8988T (cell line): ENCODE results near the gene EPM2A.
A peak's percentile ranks its signal among the peaks of the same experiment; 100 is the strongest.

Experiments
- DNase-seq: peaks from one replicate; pipeline ENCODE4 v3.0.0; 2011

EPM2A gene

GRCh38 chr6:145668844-145669243 lies 66.5 kb downstream of the EPM2A start:
- no peak for DNase-seq

GRCh38 chr6:145660676-145661075 lies 74.6 kb downstream of the EPM2A start:
- no peak for DNase-seq

GRCh38 chr6:145656128-145656527 lies 79.2 kb downstream of the EPM2A start:
- DNase-seq, result no peak

- no peak for DNase-seq
Measured at GRCh38 chr6:145652572-145652971, 82.7 kb downstream of the EPM2A start.

- no peak for DNase-seq
Measured at GRCh38 chr6:145651988-145652387, 83.3 kb downstream of the EPM2A start.

GRCh38 chr6:145648149-145648548 lies 87.2 kb downstream of the EPM2A start:
- no peak for DNase-seq

- DNase-seq, result no peak
Measured at GRCh38 chr6:145647602-145648001, 87.7 kb downstream of the EPM2A start.

GRCh38 chr6:145643760-145644159 lies 91.6 kb downstream of the EPM2A start:
- DNase-seq, result no peak

- DNase-seq, result peak; percentile 37
Measured at GRCh38 chr6:145633981-145634627, 101.2 kb downstream of the EPM2A start.

- no peak for DNase-seq
Measured at GRCh38 chr6:145632971-145633370, 102.3 kb downstream of the EPM2A start.

GRCh38 chr6:145631374-145631773 lies 103.9 kb downstream of the EPM2A start:
- DNase-seq, result no peak

GRCh38 chr6:145630598-145630997 lies 104.7 kb downstream of the EPM2A start:
- DNase-seq, result no peak

GRCh38 chr6:145629478-145629877 lies 105.8 kb downstream of the EPM2A start:
- DNase-seq, result no peak

GRCh38 chr6:145627451-145627850 lies 107.9 kb downstream of the EPM2A start:
- DNase-seq, result no peak

GRCh38 chr6:145626857-145627256 lies 108.5 kb downstream of the EPM2A start:
- DNase-seq, result no peak

- DNase-seq, result no peak
Measured at GRCh38 chr6:145623231-145623630, 112.1 kb downstream of the EPM2A start.

GRCh38 chr6:145621776-145622175 lies 113.5 kb downstream of the EPM2A start:
- DNase-seq, result no peak

GRCh38 chr6:145620088-145620487 lies 115.2 kb downstream of the EPM2A start:
- no peak for DNase-seq

- DNase-seq, result no peak
Measured at GRCh38 chr6:145609521-145609920, 125.8 kb downstream of the EPM2A start.

- no peak for DNase-seq
Measured at GRCh38 chr6:145608850-145609249, 126.5 kb downstream of the EPM2A start.

GRCh38 chr6:145603991-145604390 lies 131.3 kb downstream of the EPM2A start:
- DNase-seq, result no peak

GRCh38 chr6:145603424-145603833 lies 131.9 kb downstream of the EPM2A start:
- DNase-seq, result no peak

GRCh38 chr6:145602726-145603326 lies 132.5 kb downstream of the EPM2A start:
- no peak for DNase-seq

GRCh38 chr6:145601397-145601796 lies 133.9 kb downstream of the EPM2A start:
- no peak for DNase-seq

GRCh38 chr6:145600299-145600698 lies 135.0 kb downstream of the EPM2A start:
- no peak for DNase-seq
